Measurements from ENCODE around the gene IL7R.
A peak's percentile ranks its signal among the peaks of the same experiment; 100 is the strongest.

IL7R gene

DNA sequence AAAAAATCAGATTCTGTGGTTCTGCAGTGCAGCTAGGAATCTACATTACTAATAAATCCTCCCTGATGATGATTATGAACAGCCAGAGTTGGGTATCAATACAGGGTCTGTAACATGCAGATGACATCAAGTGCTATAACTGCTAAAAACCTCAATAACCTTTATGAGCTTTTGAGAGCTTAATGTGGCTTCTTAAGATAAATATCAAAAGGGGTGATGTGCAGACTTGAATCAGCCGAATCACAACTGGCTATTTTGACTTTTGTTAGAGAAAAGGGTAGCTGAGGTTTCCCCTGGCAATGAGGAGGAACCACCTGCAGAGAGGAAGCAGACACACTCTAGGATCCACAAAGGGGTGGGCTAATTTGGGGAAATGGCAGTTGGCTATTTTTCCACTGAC lies 51.5 kb downstream of the IL7R start:
- Histone ChIP-seq H3K27ac (peak overlapping the region in 10 of 11 experiments; percentile 12 to 96 (median 88); a peak in 18 of 22 replicates), H4K20me1 (no peaks in the 10 kb centered on the region), H3K36me3 (peaks cover 0 to 25% (median 0%) of the 10 kb centered on the region in 11 experiments; a peak in 8 of 22 replicates), H3K9ac (peak overlapping the region in 8 of 11 experiments; percentile 49 to 84 (median 74); a peak in 17 of 22 replicates), H3K4me1 (peaks cover 20 to 90% (median 73%) of the 10 kb centered on the region in 10 experiments), H3K27me3 (no peaks in the 10 kb centered on the region), H3K4me3 (peak overlapping the region in 3 of 10 experiments; percentile 16 to 27 (median 23); a peak in 3 of 20 replicates), H3K9me3 (replicated peaks in 1 of 11) (peaks cover 35 to 46% (median 41%) of the 10 kb centered on the region in 11 experiments), H3K4me2 (peak overlapping the region; percentile 36 to 88 (median 75))
- no peak for TF ChIP-seq Cebpa-rat (IDR thresholded peaks at IDR 0.05)

DNA sequence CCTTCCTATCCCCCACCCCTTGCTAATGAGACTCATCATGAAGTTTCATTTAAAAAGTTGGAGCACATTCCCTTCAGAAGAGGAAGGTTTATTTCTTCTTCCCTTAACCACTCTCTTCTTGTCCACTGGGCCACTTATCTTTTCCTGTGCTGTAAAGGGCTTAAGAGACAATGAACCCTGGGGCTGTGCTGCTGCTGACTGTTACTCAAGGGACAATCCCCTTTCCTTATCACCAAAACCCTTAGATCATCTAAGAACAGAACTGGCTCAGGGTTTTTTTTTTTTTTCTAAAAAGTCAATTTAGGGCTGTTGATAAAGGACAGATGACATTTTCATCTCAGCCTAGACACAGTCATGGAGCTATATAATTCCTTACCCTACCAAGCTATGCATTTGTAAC lies 52.1 kb downstream of the IL7R start:
- Histone ChIP-seq H3K4me3 (peak overlapping the region in 5 of 10 experiments; percentile 6 to 27 (median 18); a peak in 5 of 20 replicates), H3K9me3 (replicated peaks in 1 of 11) (peaks cover 33 to 44% (median 39%) of the 10 kb centered on the region in 11 experiments), H3K36me3 (peaks cover 0 to 23% (median 0%) of the 10 kb centered on the region in 11 experiments; a peak in 7 of 22 replicates), H4K20me1 (no peaks in the 10 kb centered on the region), H3K9ac (peak overlapping the region in 8 of 11 experiments; percentile 49 to 84 (median 74); a peak in 16 of 22 replicates), H3K27me3 (no peaks in the 10 kb centered on the region), H3K4me1 (peaks cover 20 to 84% (median 69%) of the 10 kb centered on the region in 10 experiments), H3K4me2 (peak overlapping the region; percentile 36 to 88 (median 75)), H3K27ac (peak overlapping the region in 10 of 11 experiments; percentile 12 to 96 (median 88); a peak in 18 of 22 replicates)
- TF ChIP-seq Cebpa-rat (IDR thresholded peaks at IDR 0.05): no peak

DNA sequence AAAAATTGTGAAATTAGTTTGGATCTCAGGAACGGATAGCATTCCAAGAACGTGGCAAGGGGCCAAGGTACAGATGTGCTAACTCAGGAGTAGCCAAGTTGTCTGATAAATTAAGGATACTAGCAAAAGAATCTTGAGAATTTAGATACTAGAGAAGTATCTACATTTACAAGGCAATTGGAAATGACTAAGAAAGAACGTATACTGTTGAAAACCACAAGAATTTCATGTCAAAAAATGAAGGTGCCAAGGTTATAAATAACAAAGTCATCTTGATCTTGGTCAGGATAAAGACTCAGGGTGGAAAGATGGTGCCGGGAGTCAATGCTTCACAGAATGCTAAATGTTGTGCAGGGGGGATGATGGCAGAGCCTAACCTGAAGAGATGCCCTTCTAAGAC lies 62.5 kb downstream of the IL7R start:
- H3K27me3 ChIP-seq: no peaks in the 10 kb centered on the region
- H3K9me3 ChIP-seq (replicated peaks in 1 of 11): peaks cover 22 to 64% (median 55%) of the 10 kb centered on the region in 11 experiments
- H4K20me1 ChIP-seq: no peaks in the 10 kb centered on the region
- H3K4me1 ChIP-seq: peaks cover under 1 to 52% (median 34%) of the 10 kb centered on the region in 10 experiments; a peak in 17 of 20 replicates
- H3K36me3 ChIP-seq: peaks cover 0 to 22% (median 8%) of the 10 kb centered on the region in 11 experiments; a peak in 9 of 22 replicates
- no peak overlapping the region for H3K9ac ChIP-seq
- peak overlapping the region in 4 of 11 experiments; percentile 6 to 42 (median 20); a peak in 6 of 22 replicates for H3K4me2 ChIP-seq
- peak overlapping the region in 3 of 11 experiments; percentile 39 to 54 (median 53); a peak in 3 of 22 replicates for H3K27ac ChIP-seq
- TF ChIP-seq Cebpa-rat (IDR thresholded peaks at IDR 0.05): no peak
- H3K4me3 ChIP-seq: peak overlapping the region in 4 of 10 experiments; percentile 1 to 36 (median 8); a peak in 3 of 20 replicates

DNA sequence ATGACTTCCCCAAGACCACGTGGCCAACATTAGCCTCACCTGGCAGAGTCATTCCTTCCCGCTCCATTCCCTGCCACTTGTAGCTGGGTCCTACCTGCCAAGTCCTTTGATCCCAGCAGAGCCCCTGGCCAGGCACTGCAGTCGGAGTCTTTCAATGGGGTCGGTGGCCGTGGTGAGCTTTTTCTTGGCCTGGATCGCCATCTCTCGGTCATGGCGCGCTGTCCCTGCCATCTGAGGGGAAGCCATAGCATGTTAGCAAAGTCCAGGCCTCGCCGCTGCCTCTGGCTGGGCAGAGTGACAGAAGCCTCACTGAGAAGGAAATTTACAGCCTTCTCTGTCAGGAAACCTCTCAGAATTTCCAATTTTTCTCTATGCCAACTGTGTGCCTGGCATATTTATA lies 64.2 kb downstream of the IL7R start:
- Histone ChIP-seq H4K20me1 (no peaks in the 10 kb centered on the region), H3K9ac (no peak overlapping the region), H3K4me3 (peak overlapping the region in 1 of 10 experiments; percentile 36; a peak in 1 of 20 replicates), H3K4me2 (peak overlapping the region in 7 of 11 experiments; percentile 5 to 60 (median 51); a peak in 8 of 22 replicates), H3K9me3 (replicated peaks in 1 of 11) (peaks cover 22 to 52% (median 44%) of the 10 kb centered on the region in 11 experiments), H3K36me3 (peaks cover 0 to 22% (median 8%) of the 10 kb centered on the region in 11 experiments; a peak in 9 of 22 replicates), H3K27ac (peak overlapping the region in 6 of 11 experiments; percentile 23 to 56 (median 48); a peak in 10 of 22 replicates), H3K4me1 (peaks cover 8 to 69% (median 51%) of the 10 kb centered on the region in 10 experiments; a peak in 19 of 20 replicates), H3K27me3 (no peaks in the 10 kb centered on the region)
- TF ChIP-seq Cebpa-rat (IDR thresholded peaks at IDR 0.05): no peak

GRCh38 chr5:35921930-35922329 lies 65.2 kb downstream of the IL7R start:
- H3K9me3 ChIP-seq (replicated peaks in 1 of 11): peaks cover 22 to 42% (median 38%) of the 10 kb centered on the region in 11 experiments
- no peak overlapping the region for H3K4me3 ChIP-seq
- H3K27me3 ChIP-seq: no peaks in the 10 kb centered on the region
- no peaks in the 10 kb centered on the region for H4K20me1 ChIP-seq
- no peak for TF ChIP-seq Cebpa-rat (IDR thresholded peaks at IDR 0.05)
- H3K4me1 ChIP-seq: peaks cover 12 to 75% (median 56%) of the 10 kb centered on the region in 10 experiments; a peak in 19 of 20 replicates
- peaks cover 0 to 22% (median 8%) of the 10 kb centered on the region in 11 experiments; a peak in 9 of 22 replicates for H3K36me3 ChIP-seq
- peak overlapping the region in 5 of 11 experiments; percentile 26 to 56 (median 37); a peak in 9 of 22 replicates for H3K27ac ChIP-seq
- H3K4me2 ChIP-seq: peak overlapping the region in 8 of 11 experiments; percentile 10 to 60 (median 49); a peak in 12 of 22 replicates
- no peak overlapping the region; a peak in 1 of 22 replicates for H3K9ac ChIP-seq

DNA sequence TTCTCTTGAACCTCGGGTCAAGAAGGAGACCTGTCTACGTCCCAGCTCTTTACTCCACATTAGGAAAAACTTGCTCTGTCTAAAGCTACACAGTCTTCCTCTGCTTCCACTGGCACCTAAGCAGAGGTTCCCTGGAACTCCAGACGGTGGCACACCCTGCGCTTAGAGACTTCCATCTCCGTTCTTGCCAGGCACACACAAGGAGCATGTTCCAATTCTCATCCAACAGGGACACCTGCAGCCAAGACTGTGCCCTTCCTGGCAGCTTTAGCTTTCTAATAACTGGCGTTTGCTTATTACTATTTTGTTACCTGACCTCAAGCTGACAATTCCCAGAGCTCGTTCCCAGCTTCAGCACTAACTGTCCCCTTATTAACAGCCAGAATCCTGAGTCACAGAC lies 65.8 kb downstream of the IL7R start:
- Histone ChIP-seq H3K4me2 (peak overlapping the region in 7 of 11 experiments; percentile 23 to 60 (median 51); a peak in 12 of 22 replicates), H4K20me1 (no peaks in the 10 kb centered on the region), H3K4me3 (no peak overlapping the region), H3K36me3 (peaks cover 0 to 22% (median 8%) of the 10 kb centered on the region in 11 experiments; a peak in 9 of 22 replicates), H3K27ac (peak overlapping the region in 5 of 11 experiments; percentile 26 to 56 (median 37); a peak in 10 of 22 replicates), H3K9ac (peak overlapping the region in 1 of 11 experiments; percentile 37; a peak in 1 of 22 replicates), H3K9me3 (replicated peaks in 1 of 11) (peaks cover 22 to 37% (median 35%) of the 10 kb centered on the region in 11 experiments), H3K27me3 (no peaks in the 10 kb centered on the region), H3K4me1 (peaks cover 12 to 76% (median 56%) of the 10 kb centered on the region in 10 experiments; a peak in 19 of 20 replicates)
- no peak for TF ChIP-seq Cebpa-rat (IDR thresholded peaks at IDR 0.05)

DNA sequence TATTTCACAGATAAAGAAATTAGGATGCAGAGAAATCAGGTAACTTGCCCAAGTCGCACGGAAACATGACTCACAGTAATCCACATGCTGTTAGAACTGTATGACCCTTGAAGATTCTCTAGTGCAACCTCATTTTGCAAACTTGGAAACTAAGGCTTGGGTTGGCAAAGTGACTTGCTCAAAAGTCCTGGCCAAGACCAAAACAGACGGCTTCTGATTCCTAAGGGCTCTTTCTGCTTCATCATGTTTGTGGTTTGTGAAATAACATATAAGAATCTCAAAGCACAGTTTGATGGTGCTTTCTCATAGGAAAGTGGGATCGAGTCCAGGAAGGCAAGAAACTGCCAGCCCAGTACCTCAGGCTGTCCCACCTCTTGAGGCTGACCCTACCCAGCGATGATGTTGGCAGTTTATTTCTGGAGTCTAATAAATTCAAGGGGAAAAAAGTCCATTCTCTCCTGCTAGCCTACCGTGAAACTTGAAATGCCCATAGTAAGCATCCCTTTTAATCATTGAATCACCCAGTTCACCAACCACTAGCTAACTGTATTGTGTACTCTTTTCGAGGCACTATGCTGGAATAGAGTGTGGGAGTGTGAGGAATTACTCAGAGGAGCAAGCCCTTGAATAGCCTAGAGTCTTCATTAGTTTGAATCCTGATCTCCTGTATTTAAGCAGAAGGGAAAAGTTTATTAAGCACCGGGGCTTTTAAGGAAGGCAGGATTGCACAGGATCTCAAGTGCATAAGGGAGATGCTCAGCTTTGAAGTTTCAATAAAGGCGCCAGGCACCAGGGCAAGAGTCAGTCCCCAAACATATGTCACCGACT lies 67.6 kb downstream of the IL7R start:
- H3K36me3 ChIP-seq: peaks cover 0 to 12% (median 8%) of the 10 kb centered on the region in 11 experiments; a peak in 9 of 22 replicates
- peak overlapping the region in 7 of 11 experiments; percentile 50 to 72 (median 55); a peak in 12 of 22 replicates for H3K9ac ChIP-seq
- H3K4me2 ChIP-seq: peak overlapping the region; percentile 75 to 95 (median 81)
- H3K9me3 ChIP-seq (replicated peaks in 1 of 11): peaks cover 10 to 20% (median 17%) of the 10 kb centered on the region in 11 experiments
- H3K4me1 ChIP-seq: peaks cover 12 to 73% (median 56%) of the 10 kb centered on the region in 10 experiments; a peak in 19 of 20 replicates
- peak overlapping the region in 3 of 10 experiments; percentile 8 to 57 (median 23); a peak in 4 of 20 replicates for H3K4me3 ChIP-seq
- peak overlapping the region in 8 of 11 experiments; percentile 12 to 82 (median 69); a peak in 14 of 22 replicates for H3K27ac ChIP-seq
- TF ChIP-seq Cebpa-rat (IDR thresholded peaks at IDR 0.05): no peak
- no peaks in the 10 kb centered on the region for H4K20me1 ChIP-seq
- no peaks in the 10 kb centered on the region for H3K27me3 ChIP-seq
